Gastroesophageal sphincter (tissue), 3 donors: ENCODE results near the gene APEX2.

Source experiments
- CTCF ChIP-seq, 4 experiments: fragments of 200-600 bp in 2 of 4; fragments of 450-650 bp in 2 of 4; sonication (generic) in 1 of 4; IDR thresholded peaks; one replicate each; pipeline ENCODE4 v1.5.1; 2017 to 2019; ENCODE audit warnings: antibody characterized with exemption in 4 of 4, mild to moderate bottlenecking in 2 of 4, moderate library complexity in 2 of 4
- EP300 ChIP-seq: sonication (generic); formaldehyde crosslinking; IDR thresholded peaks from one replicate; pipeline ENCODE4 v1.6.1; 2017; ENCODE audit warnings: antibody characterized with exemption, mild to moderate bottlenecking
- POLR2A ChIP-seq, 2 donors: fragments of 450-650 bp; IDR thresholded peaks; one replicate each; pipeline ENCODE4 v1.6.1; 2017; ENCODE audit warnings: antibody characterized with exemption in 2 of 2, mild to moderate bottlenecking in 2 of 2, moderate library complexity in 1 of 2

DNA sequence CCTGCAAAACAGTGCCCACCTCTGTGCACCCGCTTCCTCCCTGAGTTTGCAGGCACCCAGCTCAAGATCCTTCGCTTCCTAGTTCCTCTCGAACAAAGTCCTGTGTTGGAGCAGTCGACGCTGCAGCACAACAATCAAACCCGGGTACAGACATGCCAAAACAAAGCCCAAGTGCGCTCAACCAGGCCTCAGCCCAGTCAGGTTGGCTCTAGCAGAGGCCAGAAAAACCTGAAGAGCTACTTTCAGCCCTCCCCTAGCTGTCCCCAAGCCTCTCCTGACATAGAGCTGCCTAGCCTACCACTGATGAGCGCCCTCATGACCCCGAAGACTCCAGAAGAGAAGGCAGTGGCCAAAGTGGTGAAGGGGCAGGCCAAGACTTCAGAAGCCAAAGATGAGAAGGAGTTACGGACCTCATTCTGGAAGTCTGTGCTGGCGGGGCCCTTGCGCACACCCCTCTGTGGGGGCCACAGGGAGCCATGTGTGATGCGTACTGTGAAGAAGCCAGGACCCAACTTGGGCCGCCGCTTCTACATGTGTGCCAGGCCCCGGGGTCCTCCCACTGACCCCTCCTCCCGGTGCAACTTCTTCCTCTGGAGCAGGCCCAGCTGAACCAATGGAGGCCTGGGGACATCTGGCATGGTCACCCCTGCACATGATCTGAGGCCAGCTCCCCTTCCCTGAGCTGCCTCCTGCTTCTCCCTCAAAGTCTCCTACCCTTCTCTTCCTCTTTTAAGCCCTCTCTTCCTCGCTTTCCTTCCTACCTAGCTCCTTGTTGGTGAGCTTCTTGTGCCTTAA is 6.9 kb downstream of the APEX2 start:
- no peak for TF ChIP-seq POLR2A (IDR thresholded peaks at IDR 0.05)
- no peak for TF ChIP-seq CTCF (IDR thresholded peaks at IDR 0.05)
- TF ChIP-seq EP300 = no peak
